ENCODE data around the gene HOXC9. TPM values are rescaled to one million over a fixed set of nuclear protein-coding genes. Genes with fewer than 3 reads are reported as not detected.

The HOXC9 gene
- total RNA-seq, 1 donor from 2014 or later: not detected

- peaks cover 5% of the 10 kb centered on the region for H3K36me3 Mint-ChIP-seq (ENCODE audit: low read depth)
- no peak overlapping the region for H3K27ac Mint-ChIP-seq
- H3K9me3 Mint-ChIP-seq: no peaks in the 10 kb centered on the region
- peaks cover 18% of the 10 kb centered on the region for H3K4me1 Mint-ChIP-seq (ENCODE audit: low read depth)
- intact Hi-C loops (cut with micrococcal nuclease): no loop called here
- H3K4me3 Mint-ChIP-seq (ENCODE audit: low read depth): no peak overlapping the region
- DNase-seq (ENCODE audit: low spot score): no peak
- peaks cover 79% of the 10 kb centered on the region for H3K27me3 Mint-ChIP-seq (ENCODE audit: low read depth)
Measured at GRCh38 chr12:54021432-54022013, 21.6 kb downstream of the HOXC9 start.

- Mint-ChIP-seq H3K36me3 (ENCODE audit: low read depth) (peaks cover 5% of the 10 kb centered on the region), H3K27me3 (ENCODE audit: low read depth) (peaks cover 85% of the 10 kb centered on the region), H3K27ac (no peak overlapping the region), H3K4me3 (ENCODE audit: low read depth) (no peak overlapping the region), H3K9me3 (no peaks in the 10 kb centered on the region), H3K4me1 (ENCODE audit: low read depth) (peaks cover 14% of the 10 kb centered on the region)
- DNase-seq (ENCODE audit: low spot score): no peak
- intact Hi-C loops (cut with micrococcal nuclease): no loop called here
Measured at GRCh38 chr12:54022960-54023884, 23.3 kb downstream of the HOXC9 start.

GRCh38 chr12:54024127-54024526 lies 24.2 kb downstream of the HOXC9 start:
- H3K4me1 Mint-ChIP-seq (ENCODE audit: low read depth): peaks cover 14% of the 10 kb centered on the region
- intact Hi-C loops (cut with micrococcal nuclease): no loop called here

GRCh38 chr12:54024581-54025305 lies 24.8 kb downstream of the HOXC9 start:
- Mint-ChIP-seq H3K9me3 (no peaks in the 10 kb centered on the region), H3K4me1 (ENCODE audit: low read depth) (peaks cover 13% of the 10 kb centered on the region), H3K27ac (no peak overlapping the region), H3K4me3 (ENCODE audit: low read depth) (no peak overlapping the region), H3K36me3 (ENCODE audit: low read depth) (peaks cover 5% of the 10 kb centered on the region), H3K27me3 (ENCODE audit: low read depth) (peaks cover 91% of the 10 kb centered on the region)
- intact Hi-C loops (cut with micrococcal nuclease): no loop called here
- DNase-seq (ENCODE audit: low spot score): no peak

More at GRCh38 chr12:54024127-54024526, 24.2 kb downstream of the HOXC9 start:
- Mint-ChIP-seq H3K9me3 (no peaks in the 10 kb centered on the region), H3K36me3 (ENCODE audit: low read depth) (peaks cover 5% of the 10 kb centered on the region), H3K27me3 (ENCODE audit: low read depth) (peaks cover 90% of the 10 kb centered on the region), H3K27ac (no peak overlapping the region), H3K4me3 (ENCODE audit: low read depth) (no peak overlapping the region)
- no peak for DNase-seq (ENCODE audit: low spot score)

GRCh38 chr12:54025499-54026405 lies 25.8 kb downstream of the HOXC9 start:
- intact Hi-C loops (cut with micrococcal nuclease): no loop called here
- H3K27me3 Mint-ChIP-seq (ENCODE audit: low read depth): peaks cover 88% of the 10 kb centered on the region

GRCh38 chr12:54026640-54027441 lies 26.9 kb downstream of the HOXC9 start:
- intact Hi-C loops (cut with micrococcal nuclease): loop anchor here (1.0 kb wide), 1 partner anchor 8 kb away; no protein-coding TSS in a partner anchor
- no peak overlapping the region for H3K27ac Mint-ChIP-seq
- H3K27me3 Mint-ChIP-seq (ENCODE audit: low read depth): peaks cover 84% of the 10 kb centered on the region
- peaks cover 9% of the 10 kb centered on the region for H3K4me1 Mint-ChIP-seq (ENCODE audit: low read depth)
- no peak for DNase-seq (ENCODE audit: low spot score)
- no peaks in the 10 kb centered on the region for H3K36me3 Mint-ChIP-seq (ENCODE audit: low read depth)
- no peak overlapping the region for H3K4me3 Mint-ChIP-seq (ENCODE audit: low read depth)
- no peaks in the 10 kb centered on the region for H3K9me3 Mint-ChIP-seq

More at GRCh38 chr12:54025499-54026405, 25.8 kb downstream of the HOXC9 start:
- no peaks in the 10 kb centered on the region for H3K36me3 Mint-ChIP-seq (ENCODE audit: low read depth)
- H3K4me1 Mint-ChIP-seq (ENCODE audit: low read depth): peaks cover 10% of the 10 kb centered on the region
- H3K4me3 Mint-ChIP-seq (ENCODE audit: low read depth): no peak overlapping the region
- no peaks in the 10 kb centered on the region for H3K9me3 Mint-ChIP-seq
- no peak overlapping the region for H3K27ac Mint-ChIP-seq
- DNase-seq (ENCODE audit: low spot score): no peak

GRCh38 chr12:54027442-54027786 lies 27.5 kb downstream of the HOXC9 start:
- Mint-ChIP-seq H3K4me1 (ENCODE audit: low read depth) (peaks cover 9% of the 10 kb centered on the region), H3K9me3 (no peaks in the 10 kb centered on the region), H3K36me3 (ENCODE audit: low read depth) (no peaks in the 10 kb centered on the region), H3K27me3 (ENCODE audit: low read depth) (peaks cover 84% of the 10 kb centered on the region), H3K4me3 (ENCODE audit: low read depth) (no peak overlapping the region), H3K27ac (no peak overlapping the region)
- intact Hi-C loops (cut with micrococcal nuclease): loop anchor here (1.0 kb wide), 1 partner anchor 8 kb away; no protein-coding TSS in a partner anchor
- DNase-seq (ENCODE audit: low spot score): no peak

- no peaks in the 10 kb centered on the region for H3K36me3 Mint-ChIP-seq (ENCODE audit: low read depth)
- no peak within 1 kb of the TSS for H3K4me3 Mint-ChIP-seq (ENCODE audit: low read depth)
- intact Hi-C loops (cut with micrococcal nuclease): loop anchor here (2.0 kb wide), 1 partner anchor 22 kb away; no protein-coding TSS in a partner anchor
Measured at GRCh38 chr12:54028314-54029201, 28.6 kb downstream of the HOXC9 start, which contains the start of gene HOXC6. Gene HOXC6, plus strand, starts transcription at chr12:54028440. Its CDS starts 82 bp downstream, at chr12:54028522.

GRCh38 chr12:54029529-54030441 lies 29.8 kb downstream of the HOXC9 start:
- Mint-ChIP-seq H3K4me3 (ENCODE audit: low read depth) (no peak overlapping the region), H3K27ac (no peak overlapping the region), H3K27me3 (ENCODE audit: low read depth) (peaks cover 82% of the 10 kb centered on the region), H3K36me3 (ENCODE audit: low read depth) (no peaks in the 10 kb centered on the region), H3K4me1 (ENCODE audit: low read depth) (peaks cover 16% of the 10 kb centered on the region), H3K9me3 (no peaks in the 10 kb centered on the region)
- DNase-seq (ENCODE audit: low spot score): no peak
- intact Hi-C loops (cut with micrococcal nuclease): loop anchor here (2.0 kb wide), 1 partner anchor 23 kb away; no protein-coding TSS in a partner anchor

More at GRCh38 chr12:54028314-54029201, 28.6 kb downstream of the HOXC9 start, which contains the start of gene HOXC6:
- Mint-ChIP-seq H3K9me3 (no peaks in the 10 kb centered on the region), H3K27me3 (ENCODE audit: low read depth) (peaks cover 86% of the 10 kb centered on the region), H3K27ac (no peak within 1 kb of the TSS), H3K4me1 (ENCODE audit: low read depth) (peaks cover 13% of the 10 kb centered on the region)
- no peak for DNase-seq (ENCODE audit: low spot score)

- H3K4me1 Mint-ChIP-seq (ENCODE audit: low read depth): peaks cover 16% of the 10 kb centered on the region
- intact Hi-C loops (cut with micrococcal nuclease): no loop called here
- H3K27ac Mint-ChIP-seq: no peak overlapping the region
- peaks cover 82% of the 10 kb centered on the region for H3K27me3 Mint-ChIP-seq (ENCODE audit: low read depth)
- no peaks in the 10 kb centered on the region for H3K36me3 Mint-ChIP-seq (ENCODE audit: low read depth)
- no peak overlapping the region for H3K4me3 Mint-ChIP-seq (ENCODE audit: low read depth)
- no peak for DNase-seq (ENCODE audit: low spot score)
- H3K9me3 Mint-ChIP-seq: no peaks in the 10 kb centered on the region
Measured at GRCh38 chr12:54030442-54030801, 30.5 kb downstream of the HOXC9 start.

All from activated T-helper 2 cell treated with anti-CD3 and anti-CD28 coated beads, Interferon-gamma antibody, Interleukin-2, Interleukin-4, amounts not matched to agents 10 μg/mL and 5 μg/mL and 100 μg/mL, durations not matched to agents 14 hours and 24 hours and 36 hours (primary cell).